Skin of body (tissue), 2 donors: ENCODE results near the gene THSD4. TPM values are rescaled to one million over a fixed set of nuclear protein-coding genes. Genes with fewer than 3 reads are reported as not detected.

Experiments
- DNase-seq: peaks from one replicate; lab custom pipeline; 2025; lab: John Stamatoyannopoulos, UW
- total RNA-seq: library from RNA; depleted of rRNA; stranded (reverse); fragments of >200 nt; gene quantifications from one replicate; pipeline ENCODE4 v1.2.3, GENCODE V29; 2014

Gene THSD4
- total RNA-seq, 1 donor from 2014 or later: 24.3 TPM

DNA sequence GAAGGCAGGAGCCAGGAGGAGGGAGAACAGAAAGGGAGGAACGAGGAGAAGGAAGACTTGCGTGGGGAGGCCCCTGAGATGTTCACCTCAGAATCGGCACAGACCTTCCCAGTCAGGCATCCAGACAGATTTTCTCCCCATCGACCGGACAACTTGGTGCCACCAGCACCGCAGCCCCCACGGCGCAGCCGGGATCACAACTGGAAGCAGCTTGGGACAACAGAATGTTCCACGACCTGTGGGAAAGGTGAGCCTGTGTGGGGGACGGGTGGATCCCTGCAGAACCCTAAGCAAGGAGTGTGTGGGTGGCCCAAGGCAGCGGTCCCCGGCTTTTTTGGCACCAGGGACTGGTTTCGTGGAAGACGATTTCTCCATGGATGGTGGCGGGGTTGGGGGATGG lies 622.5 kb downstream of the THSD4 start:
- no peak for DNase-seq

DNA sequence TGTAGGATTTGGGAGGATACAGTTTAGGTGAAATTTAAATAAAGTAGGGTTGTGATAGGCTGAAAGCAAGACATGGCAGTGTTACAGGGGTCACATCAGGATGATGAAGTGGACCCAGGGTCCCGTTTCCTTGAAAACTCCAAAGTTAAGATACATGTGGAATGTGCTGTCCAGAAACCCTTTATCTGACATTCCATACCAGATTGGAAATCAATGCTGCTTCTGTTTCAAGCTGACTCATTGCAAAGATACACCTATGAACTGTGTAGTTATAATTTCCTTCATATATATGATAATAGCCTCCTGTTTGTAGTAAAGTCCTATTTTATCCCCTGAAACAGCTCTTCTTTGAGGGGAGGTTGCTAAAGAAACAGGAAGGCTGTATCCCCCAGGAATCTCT lies 624.1 kb downstream of the THSD4 start:
- no peak for DNase-seq

DNA sequence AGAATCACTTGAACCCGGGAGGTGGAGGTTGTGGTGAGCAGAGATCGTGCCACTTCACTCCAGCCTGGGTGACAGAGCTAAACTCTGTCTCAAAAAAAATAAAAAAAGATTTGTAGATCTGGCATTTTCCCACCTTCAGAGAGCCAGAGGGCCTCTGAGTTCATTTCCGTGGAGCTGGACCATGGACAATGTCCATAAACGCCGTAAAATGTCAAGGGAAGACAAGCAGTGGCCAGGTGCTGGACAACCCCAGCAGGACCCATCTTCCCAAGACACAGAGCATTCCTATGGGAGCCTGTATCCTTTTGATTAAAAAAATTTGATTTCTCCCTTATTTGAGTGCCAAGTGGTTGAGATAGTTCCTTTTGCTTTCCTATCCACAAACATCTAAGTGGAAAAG lies 627.7 kb downstream of the THSD4 start:
- no peak for DNase-seq

DNA sequence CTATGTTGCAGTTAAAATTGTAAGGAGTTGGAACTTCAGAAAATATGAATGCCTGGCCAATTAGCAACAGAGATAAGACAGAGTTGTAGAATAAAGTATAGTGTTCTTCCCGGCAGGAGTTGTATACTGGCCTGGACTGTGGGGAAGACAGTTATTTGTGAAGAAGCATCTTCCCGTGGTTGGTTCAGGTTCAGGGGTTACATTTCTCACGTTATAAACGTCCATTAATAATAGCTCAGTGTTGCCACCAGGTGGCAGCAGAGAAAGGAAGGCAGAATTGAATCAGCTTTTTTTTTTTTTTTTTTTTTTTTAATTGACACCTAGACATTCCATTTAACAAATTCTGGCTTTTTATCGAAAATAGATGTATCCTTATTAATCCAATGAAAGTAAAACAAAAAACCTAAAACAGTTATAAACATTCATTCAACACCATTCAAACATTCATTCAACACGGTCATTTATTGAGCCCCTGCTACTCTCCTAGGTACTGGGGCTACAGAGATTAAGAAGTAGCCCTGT lies 628.7 kb downstream of the THSD4 start:
- no peak for DNase-seq

DNA sequence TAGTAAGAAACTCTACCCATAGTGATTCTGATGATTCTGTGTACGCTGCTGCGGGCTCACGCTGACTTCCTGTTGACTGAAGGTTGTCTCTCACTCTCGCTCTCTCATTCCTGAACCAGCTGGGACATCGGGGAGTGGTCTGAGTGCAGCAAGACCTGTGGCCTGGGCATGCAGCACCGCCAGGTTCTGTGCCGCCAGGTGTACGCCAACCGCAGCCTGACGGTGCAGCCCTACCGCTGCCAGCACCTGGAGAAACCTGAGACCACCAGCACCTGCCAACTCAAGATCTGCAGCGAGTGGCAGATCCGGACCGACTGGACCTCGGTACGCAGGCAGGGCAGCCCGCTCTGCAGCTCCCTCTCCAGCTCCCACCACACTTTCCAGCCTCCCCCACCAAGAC lies 631.4 kb downstream of the THSD4 start:
- DNase-seq: no peak

DNA sequence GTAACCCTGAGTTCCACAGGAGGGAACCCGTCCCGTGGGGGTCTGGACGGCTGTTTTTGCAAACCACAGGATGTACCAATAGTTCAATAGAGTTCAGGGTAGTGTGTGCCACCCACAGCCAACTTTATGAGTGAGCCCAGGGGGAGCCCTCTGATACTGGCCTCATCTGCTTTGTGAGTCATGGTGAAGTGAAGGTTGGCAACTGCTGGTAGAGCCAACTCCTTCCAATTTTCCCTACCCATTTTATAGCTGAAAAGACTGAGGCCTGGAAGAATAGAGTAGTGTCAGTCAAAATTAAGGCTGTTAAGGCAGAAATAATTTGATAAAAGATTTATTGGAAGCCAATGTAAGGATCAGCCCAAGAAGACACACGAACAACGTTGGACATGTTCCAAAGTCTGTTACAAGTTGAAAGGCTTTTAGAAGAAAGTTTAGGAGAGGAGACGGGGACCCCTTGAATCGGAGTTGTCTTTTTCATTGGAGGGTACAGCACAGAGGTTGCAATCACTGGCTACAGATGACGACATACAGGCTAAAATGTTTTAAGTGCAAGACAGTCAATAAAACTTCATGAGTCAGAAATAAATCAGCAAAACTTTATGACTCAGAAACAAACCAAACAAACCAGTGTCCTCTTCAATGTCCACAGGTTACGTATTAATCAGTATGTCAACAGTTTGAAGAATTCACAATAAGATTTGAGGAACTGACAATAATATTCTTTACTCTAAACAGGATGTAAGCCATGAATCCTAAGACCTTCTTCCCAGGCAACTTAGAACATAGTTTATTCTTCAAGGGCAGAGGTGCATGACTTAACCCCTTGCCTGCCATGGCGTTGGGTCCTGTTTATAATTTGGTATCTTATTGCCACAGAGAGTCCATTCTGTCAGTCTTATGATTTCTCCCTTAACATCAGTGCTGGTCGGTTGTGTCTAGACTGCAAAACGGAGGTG lies 632.1 kb downstream of the THSD4 start:
- no peak for DNase-seq

DNA sequence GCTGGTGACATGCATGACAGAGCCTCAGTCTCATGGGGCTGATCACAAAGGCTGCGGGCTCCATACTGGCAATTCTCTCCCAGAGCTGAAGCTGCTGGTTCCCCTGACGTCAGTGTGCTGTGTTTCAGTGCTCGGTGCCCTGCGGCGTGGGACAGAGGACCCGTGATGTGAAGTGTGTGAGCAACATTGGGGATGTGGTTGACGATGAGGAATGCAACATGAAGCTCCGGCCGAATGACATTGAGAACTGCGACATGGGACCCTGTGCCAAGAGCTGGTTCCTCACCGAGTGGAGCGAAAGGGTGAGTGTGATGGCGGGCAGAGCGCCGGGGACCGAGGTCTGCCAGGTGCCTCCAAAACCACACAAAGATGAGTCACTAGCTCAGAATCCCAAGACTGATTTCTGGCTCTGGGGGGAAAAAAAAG lies 633.0 kb downstream of the THSD4 start:
- no peak for DNase-seq

DNA sequence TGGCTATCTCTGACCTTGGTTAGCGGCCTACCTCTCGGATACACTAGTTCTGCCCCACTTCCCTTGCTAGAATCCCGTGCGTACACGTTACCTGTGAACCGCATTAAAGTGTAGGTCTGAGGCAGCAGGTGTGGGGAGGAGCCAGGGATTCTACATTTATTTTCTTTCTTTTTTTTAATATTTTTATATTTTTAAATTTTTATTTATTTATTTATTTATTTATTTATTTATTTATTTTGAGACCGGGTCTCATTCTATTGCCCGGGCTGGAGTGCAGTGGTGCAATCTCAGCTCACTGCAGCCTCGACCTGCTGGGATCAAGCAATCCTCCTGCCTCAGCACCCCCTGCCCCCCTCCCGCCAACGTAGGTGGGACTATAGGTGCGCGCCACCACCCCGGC lies 634.2 kb downstream of the THSD4 start:
- DNase-seq: no peak

DNA sequence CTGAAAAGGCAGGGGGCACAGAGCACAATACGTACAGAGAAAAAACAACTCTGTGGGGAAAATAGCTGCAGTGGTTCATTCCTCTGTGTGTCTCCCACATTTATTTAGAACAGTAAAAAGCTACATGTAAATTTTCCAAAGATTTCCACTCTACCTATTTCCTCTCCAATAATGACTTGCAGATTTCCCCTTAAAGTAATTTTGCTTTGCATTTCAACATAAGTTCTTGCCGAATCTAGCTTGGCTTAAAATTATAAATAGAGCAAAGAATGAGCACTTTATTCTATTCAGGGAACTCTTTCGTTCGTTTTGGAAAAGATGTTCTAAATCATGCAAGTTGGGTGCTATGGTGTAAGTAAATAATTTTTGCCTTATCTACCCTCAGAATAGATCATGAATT lies 636.9 kb downstream of the THSD4 start:
- no peak for DNase-seq

DNA sequence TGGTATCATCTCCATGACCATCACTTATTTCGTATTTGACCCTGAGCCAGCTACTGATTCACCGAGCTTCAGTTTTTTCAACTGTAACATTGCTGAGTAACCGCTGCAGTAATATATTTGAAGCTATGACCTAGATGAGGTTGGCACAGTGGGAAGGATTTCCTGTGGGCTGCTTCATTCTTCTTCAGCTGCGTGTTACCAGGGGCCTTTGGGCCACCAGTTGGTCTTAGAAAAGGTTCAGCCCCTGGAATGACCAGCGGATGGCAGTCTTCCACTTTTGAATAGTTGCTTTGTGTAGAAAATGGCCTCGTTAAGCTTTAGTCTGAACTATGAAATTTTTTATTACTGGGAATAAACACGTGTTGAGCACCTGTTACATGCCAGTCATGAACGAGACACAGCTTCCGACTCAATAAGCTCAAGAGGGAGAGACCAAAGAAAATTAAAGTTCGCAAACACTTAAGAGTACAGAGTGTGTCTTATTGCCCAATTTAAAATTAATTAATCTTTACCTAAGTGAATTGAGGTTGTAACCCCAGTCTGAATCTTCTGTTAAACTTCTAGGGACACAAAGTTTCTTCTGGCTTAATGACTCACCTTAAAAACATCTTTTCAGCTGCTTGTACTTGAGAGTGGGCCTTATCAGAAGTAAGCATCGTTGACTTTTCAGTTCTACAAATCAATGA lies 637.5 kb downstream of the THSD4 start:
- no peak for DNase-seq

DNA sequence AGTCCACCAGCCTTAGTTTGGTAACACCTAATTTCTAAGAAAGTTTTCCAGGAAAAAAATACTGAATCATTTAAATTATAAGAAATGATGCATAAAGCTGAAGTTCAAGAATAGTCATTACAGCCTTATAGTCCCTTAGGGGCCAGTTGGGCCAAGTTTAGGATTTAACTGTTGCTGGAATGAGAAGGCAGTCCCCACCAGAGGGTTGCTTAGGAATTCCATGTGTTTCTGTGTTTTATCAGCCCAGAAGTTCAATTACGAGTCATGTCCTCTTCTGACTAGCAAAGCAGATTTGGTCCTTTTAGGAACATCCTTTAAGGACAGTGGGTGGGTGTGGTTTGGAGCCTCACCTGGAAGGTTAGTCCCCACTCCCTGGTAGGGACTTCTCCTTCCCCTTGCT lies 638.1 kb downstream of the THSD4 start:
- no peak for DNase-seq

DNA sequence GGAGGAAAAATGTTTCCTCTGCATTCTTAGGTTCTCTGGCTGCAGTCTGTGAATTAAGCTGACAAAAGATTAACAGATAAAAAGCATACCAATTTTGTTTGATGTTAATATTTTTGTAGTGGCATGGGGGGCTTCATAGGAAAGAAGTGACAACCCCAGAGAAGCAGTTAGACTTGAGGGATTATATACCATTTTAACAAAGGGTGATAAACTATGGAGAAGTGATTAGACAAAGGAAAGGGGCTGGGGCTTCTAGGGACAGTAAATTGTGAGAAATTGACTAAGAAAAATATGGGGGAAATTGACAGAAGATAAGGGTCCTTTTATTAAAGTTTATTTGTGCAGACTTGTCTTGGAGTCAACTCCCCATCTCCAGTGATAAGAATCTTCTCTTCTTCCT lies 639.4 kb downstream of the THSD4 start:
- no peak for DNase-seq

DNA sequence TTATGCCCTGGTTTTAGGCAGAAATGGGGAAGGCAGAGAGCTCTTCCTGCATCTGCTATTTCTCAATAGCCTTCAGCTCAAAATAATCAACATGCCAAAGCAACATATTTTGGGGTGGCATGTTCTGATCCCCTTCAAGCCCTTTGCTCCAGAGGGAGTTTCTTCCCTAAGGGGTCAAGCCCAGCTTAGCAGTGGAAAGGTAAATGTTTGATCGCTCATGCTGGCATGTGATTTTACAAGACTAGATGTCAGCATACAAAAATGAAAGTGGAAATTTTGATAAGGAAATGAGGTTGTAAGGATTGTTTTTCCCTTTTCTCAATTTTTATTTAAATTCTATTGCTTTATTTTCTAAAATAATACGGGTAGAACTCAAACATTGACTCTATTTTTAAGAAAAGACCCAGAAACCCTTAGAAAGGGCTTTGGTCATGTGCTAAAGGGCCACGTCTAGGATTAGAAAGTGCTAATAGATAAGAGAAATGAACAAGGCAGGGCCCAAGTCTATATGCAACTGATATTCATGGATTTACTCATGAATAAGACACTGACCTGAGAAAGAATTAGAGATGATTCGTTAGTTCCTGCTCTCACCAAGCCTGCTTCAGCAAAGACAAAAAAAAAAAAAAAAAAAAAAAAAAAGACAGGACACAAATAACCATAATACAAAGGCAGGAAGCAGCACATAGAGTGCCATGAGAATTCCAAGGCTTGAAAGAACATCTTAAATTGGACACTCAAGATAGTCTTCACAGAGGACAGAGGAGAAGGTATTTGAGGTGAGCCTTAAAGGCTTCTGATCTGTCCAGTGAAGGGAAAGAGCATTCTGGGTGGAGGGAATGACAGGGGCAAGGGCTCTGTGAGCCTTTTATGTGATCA lies 640.1 kb downstream of the THSD4 start:
- no peak for DNase-seq

DNA sequence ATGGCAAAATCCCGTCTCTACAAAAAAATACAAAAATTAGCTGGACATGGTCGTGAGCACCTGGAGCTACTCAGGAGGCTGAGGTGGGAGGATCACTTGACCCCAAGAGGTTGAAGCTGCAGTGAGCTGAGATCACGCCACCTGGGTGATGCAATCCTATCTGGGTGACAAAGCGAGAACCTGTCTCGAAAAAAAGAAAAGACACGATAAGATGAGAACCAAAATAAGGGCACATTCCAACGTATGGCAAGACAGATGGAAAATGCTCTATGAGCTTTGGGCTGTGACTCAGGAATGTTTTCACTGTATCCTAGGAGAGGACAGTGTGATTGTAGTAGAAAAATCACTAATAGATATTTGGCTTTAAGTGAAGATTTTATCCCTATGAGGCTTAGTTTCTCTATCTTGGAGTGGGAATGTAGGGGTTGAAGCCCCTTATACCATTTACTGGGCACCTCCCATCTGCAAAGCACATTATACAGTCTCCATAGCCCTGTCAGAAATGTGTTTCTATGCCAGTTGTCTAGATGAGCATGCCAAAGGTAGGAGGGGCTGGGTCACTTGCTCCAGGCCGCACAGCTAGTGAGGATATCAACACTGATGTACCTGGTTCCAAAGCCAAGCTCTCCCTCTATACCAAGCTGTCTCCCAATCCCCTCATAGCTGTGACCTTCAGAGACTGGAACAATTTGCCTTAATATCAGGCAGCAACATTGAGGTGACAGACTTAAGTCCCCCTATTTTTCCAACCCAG lies 641.5 kb downstream of the THSD4 start:
- DNase-seq: no peak

DNA sequence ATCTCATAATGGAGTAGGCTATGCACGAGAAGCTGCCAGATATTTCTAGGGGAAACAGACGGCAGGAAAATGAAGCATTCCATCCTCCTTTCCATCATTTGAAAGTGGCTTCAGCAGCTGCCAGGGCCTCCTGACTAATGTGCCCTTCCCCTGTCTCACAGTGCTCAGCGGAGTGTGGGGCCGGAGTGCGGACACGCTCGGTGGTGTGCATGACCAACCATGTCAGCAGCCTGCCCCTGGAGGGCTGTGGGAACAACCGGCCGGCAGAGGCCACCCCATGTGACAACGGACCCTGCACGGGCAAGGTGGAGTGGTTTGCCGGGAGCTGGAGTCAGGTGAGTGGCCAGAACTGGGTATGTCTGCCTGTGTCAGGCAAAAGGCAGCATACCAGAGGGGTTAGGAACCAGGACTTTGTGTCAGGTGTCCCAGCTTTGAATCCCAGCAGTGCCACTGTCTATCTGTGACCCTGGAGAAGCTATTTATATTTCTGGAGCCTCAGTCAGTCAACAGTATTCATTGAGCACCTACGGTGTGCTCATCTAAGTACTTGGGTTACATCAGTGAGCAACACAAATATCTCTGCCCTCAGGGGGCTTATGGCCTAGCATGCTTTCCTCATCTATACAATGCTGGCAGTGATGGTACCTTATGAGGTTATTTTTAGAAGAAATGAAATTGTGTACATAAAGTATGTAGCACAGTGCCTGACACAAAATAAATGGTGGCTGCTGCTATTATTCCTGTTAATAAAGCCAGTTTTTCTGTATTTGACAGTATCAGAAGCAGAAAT lies 642.7 kb downstream of the THSD4 start:
- DNase-seq: no peak

DNA sequence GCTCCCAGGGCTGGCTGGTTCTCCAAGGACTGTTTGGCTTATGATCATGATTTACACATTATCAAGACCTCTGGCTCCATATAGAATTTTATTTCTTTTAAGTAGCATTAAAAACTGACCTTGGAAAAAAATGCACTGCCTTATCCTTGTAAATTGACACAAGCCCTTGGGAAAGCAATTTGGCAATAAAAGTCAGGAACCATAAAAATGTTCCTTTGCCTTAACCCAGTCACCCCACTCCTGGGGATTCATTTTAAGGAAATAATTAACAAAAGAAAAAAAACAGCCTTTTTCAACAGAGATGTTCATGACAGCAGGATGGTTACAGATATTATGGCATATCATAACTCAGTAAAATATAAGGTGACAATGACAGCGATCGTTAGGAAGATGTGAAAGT lies 643.4 kb downstream of the THSD4 start:
- DNase-seq: no peak

DNA sequence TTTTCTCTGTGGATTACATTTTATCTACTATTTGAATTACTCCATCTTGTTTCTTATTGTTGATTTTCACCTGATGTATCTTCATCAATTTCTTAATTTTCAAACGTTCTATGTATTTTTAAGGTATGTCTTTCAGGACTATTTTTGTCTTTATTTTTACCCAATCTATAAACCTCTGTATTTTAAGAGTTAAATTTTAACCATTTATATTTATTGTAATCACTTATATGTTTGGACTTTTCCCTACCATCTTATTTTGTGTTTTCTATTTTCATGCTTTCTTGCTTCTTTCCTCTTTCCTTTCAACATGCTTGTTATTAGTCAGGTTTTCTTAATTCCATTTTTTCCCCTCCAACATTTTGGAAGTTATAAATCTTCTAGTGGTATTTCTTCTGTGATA lies 645.6 kb downstream of the THSD4 start:
- DNase-seq: no peak

DNA sequence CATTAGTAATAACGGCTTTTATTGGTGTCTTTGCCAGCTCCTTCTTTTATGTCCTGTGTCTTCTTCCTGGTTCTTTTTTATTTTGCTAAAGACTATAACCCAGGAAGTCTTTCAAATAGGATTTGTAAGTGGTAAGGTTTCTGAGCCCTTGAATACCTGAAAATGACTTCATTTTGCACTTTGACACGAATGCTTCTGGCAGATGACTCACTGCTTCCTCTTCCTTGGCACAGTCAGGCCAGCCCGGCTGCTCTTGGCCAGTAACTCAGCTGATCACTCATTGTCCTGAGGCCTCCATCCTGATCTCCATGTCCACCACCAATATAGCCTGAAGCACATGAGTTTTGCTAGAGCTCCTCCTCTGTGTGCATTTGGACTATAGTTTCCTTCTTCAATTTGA lies 646.4 kb downstream of the THSD4 start:
- no peak for DNase-seq

DNA sequence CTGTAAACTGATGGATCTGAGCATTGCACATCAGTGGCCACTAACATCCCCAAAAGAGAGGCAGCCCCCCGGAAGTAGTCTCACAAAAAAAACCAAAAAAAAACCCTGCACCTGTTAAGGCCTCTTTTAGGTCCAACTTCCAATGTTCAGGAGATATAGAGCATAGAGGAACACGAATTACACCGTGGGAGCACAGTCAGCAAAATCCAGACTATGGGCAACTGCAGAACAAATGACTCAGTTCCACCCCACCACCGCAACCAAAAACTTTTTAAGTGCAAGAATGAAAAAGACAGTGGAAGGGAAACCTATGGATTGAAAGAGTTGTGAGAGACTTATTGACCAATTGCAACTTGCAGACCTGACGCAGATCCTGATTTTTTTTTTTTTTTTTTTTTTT lies 652.9 kb downstream of the THSD4 start:
- no peak for DNase-seq
